Sciatic nerve (tissue), 2 donors: Measurements from ENCODE around the gene AK5. TPM values are rescaled to one million over a fixed set of nuclear protein-coding genes. Genes with fewer than 3 reads are reported as not detected.

Experiments used
- ATAC-seq: fragments of 200-7000 bp; cut with Tn5 transposase; one replicate; pipeline ENCODE4 v1.9.1; 2020; ENCODE audit warnings: mild to moderate bottlenecking, moderate library complexity
- DNase-seq: peaks from one replicate; pipeline ENCODE4 v3.0.0-alpha.2; 2020; ENCODE audit warnings: low spot score
- intact Hi-C: fragments of 100-400 bp; cut with DNase I; formaldehyde crosslinking; loops from one replicate; pipeline ENCODE4 v1.14.2; 2022
- total RNA-seq: library from RNA; stranded (reverse); fragmentation: NEBNext Ultra II Directional; extraction: Animal tissue kit (Norgen Biotek cat#: 25700); gene quantifications from one replicate; pipeline ENCODE4 v1.2.1, GENCODE V29; 2021
- donor health status: DM: no; HTN: no; CAD: no.
- donor health status: DM: no; HTN: no; CAD: no.

AK5 gene
- total RNA-seq, 1 donor from 2014 or later, result 47.1 TPM

GRCh38 chr1:77341195-77341594 lies 59.4 kb downstream of the AK5 start:
- DNase-seq (no peak), ATAC-seq (no peak)
- intact Hi-C loops, result no loop called here

- DNase-seq (no peak), ATAC-seq (no peak)
- intact Hi-C loops, result no loop called here
Measured at GRCh38 chr1:77342745-77343144, 60.9 kb downstream of the AK5 start.

- DNase-seq, result no peak
- intact Hi-C loops, result no loop called here
- no peak for ATAC-seq
Measured at GRCh38 chr1:77347646-77348045, 65.8 kb downstream of the AK5 start.

GRCh38 chr1:77348549-77348948 lies 66.7 kb downstream of the AK5 start:
- DNase-seq, result no peak
- no peak for ATAC-seq
- intact Hi-C loops, result no loop called here

GRCh38 chr1:77349275-77349674 lies 67.5 kb downstream of the AK5 start:
- DNase-seq, result no peak
- intact Hi-C loops, result no loop called here
- ATAC-seq, result no peak

GRCh38 chr1:77350012-77350770 lies 68.4 kb downstream of the AK5 start:
- DNase-seq (no peak), ATAC-seq (no peak)
- intact Hi-C loops, result no loop called here

- ATAC-seq, result no peak
- intact Hi-C loops, result no loop called here
- no peak for DNase-seq
Measured at GRCh38 chr1:77354536-77354935, 72.7 kb downstream of the AK5 start.

- intact Hi-C loops, result no loop called here
- ATAC-seq (no peak), DNase-seq (no peak)
Measured at GRCh38 chr1:77355010-77355409, 73.2 kb downstream of the AK5 start.

GRCh38 chr1:77356136-77356535 lies 74.3 kb downstream of the AK5 start:
- intact Hi-C loops, result no loop called here
- DNase-seq (no peak), ATAC-seq (no peak)

GRCh38 chr1:77360256-77360655 lies 78.4 kb downstream of the AK5 start:
- ATAC-seq, result no peak
- DNase-seq, result no peak
- intact Hi-C loops, result no loop called here

- DNase-seq, result no peak
- intact Hi-C loops, result no loop called here
- no peak for ATAC-seq
Measured at GRCh38 chr1:77361621-77362020, 79.8 kb downstream of the AK5 start.

- DNase-seq (no peak), ATAC-seq (no peak)
- intact Hi-C loops, result no loop called here
Measured at GRCh38 chr1:77370161-77370560, 88.3 kb downstream of the AK5 start.

GRCh38 chr1:77370583-77371306 lies 88.9 kb downstream of the AK5 start:
- DNase-seq (no peak), ATAC-seq (no peak)
- intact Hi-C loops, result no loop called here

- intact Hi-C loops, result no loop called here
- ATAC-seq (no peak), DNase-seq (no peak)
Measured at GRCh38 chr1:77371396-77371795, 89.6 kb downstream of the AK5 start.

- ATAC-seq (no peak), DNase-seq (no peak)
- intact Hi-C loops, result no loop called here
Measured at GRCh38 chr1:77373702-77374101, 91.9 kb downstream of the AK5 start.

- no peak for ATAC-seq
Measured at GRCh38 chr1:77375541-77375940, 93.7 kb downstream of the AK5 start.

GRCh38 chr1:77375990-77376389 lies 94.2 kb downstream of the AK5 start:
- intact Hi-C loops, result no loop called here
- DNase-seq, result no peak
- no peak for ATAC-seq

More at GRCh38 chr1:77375541-77375940, 93.7 kb downstream of the AK5 start:
- DNase-seq, result no peak
- intact Hi-C loops, result no loop called here

GRCh38 chr1:77378723-77379535 lies 97.1 kb downstream of the AK5 start:
- no peak for DNase-seq
- intact Hi-C loops, result no loop called here
- ATAC-seq, result no peak

- intact Hi-C loops, result no loop called here
- ATAC-seq (no peak), DNase-seq (no peak)
Measured at GRCh38 chr1:77382366-77382765, 100.5 kb downstream of the AK5 start.

GRCh38 chr1:77383236-77383635 lies 101.4 kb downstream of the AK5 start:
- intact Hi-C loops, result no loop called here
- DNase-seq (no peak), ATAC-seq (no peak)
